Glutamatergic neuron (in vitro differentiated cells): ENCODE data around the gene EPN1. TPM values are rescaled to one million over a fixed set of nuclear protein-coding genes. Genes with fewer than 3 reads are reported as not detected.
A peak's percentile ranks its signal among the peaks of the same experiment; 100 is the strongest.

Experiments
- DNase-seq: peaks from one replicate; pipeline ENCODE4 v3.0.0; 2022
- H3K27ac Mint-ChIP-seq: one replicate; pipeline ENCODE4 v1.8.0; 2020; ENCODE audit warnings: mild to moderate bottlenecking, mixed read lengths, inconsistent platforms; ENCODE audit not compliant: unreplicated experiment
- H3K27me3 Mint-ChIP-seq: one replicate; pipeline ENCODE4 v1.8.0; 2020; ENCODE audit warnings: mild to moderate bottlenecking, moderate library complexity, mixed read lengths, inconsistent platforms; ENCODE audit not compliant: unreplicated experiment
- H3K36me3 Mint-ChIP-seq: one replicate; pipeline ENCODE4 v1.8.0; 2020; ENCODE audit warnings: mild to moderate bottlenecking, mixed read lengths, inconsistent platforms; ENCODE audit not compliant: unreplicated experiment
- H3K4me1 Mint-ChIP-seq: one replicate; pipeline ENCODE4 v1.8.0; 2020; ENCODE audit warnings: mild to moderate bottlenecking, low read depth, mixed read lengths, inconsistent platforms; ENCODE audit not compliant: unreplicated experiment
- H3K4me3 Mint-ChIP-seq: one replicate; pipeline ENCODE4 v1.8.0; 2020; ENCODE audit warnings: mild to moderate bottlenecking, mixed read lengths, inconsistent platforms; ENCODE audit not compliant: unreplicated experiment
- H3K9me3 Mint-ChIP-seq: one replicate; pipeline ENCODE4 v1.8.0; 2020; ENCODE audit warnings: mild to moderate bottlenecking, moderate library complexity, mixed read lengths, inconsistent platforms; ENCODE audit not compliant: unreplicated experiment
- total RNA-seq: library from RNA; stranded (reverse); fragmentation: NEBNext Ultra II Directional; extraction: Animal tissue kit (Norgen Biotek cat#: 25700); gene quantifications from one replicate; pipeline ENCODE4 v1.2.1, GENCODE V29; 2021; ENCODE audit not compliant: unreplicated experiment
- TF ChIP-seq, protein P1 (sequence below): fragments of 200-600 bp; sonication (generic); IDR thresholded peaks from one replicate; pipeline ENCODE4 v1.5.0; 2021; ENCODE audit not compliant: partially characterized antibody, unreplicated experiment

The EPN1 gene
- total RNA-seq, 1 donor from 2014 or later, result 150 TPM

DNA sequence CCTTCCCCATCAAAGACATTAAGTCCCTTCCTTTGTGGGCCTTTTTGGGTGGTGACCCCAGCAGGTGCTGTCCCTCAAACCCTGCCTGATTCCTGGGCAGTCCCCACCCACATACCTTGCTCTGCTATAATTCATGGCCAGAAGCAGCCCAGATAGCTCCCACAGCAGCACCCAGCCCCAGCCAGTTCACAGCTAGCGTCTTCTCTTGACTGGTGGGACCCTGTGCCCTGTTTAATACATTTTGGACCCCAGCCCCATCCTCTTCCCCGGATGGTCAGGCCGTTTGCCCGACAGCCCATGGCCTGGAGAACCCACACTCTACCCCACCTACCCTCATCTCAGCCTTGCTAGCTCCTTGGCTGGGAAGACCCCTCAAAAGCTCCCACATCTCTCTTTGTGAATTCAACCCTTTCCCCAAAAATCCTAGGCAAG lies 24.9 kb upstream of the EPN1 start:
- DNase-seq, result no peak
- TF ChIP-seq, protein P1, sequence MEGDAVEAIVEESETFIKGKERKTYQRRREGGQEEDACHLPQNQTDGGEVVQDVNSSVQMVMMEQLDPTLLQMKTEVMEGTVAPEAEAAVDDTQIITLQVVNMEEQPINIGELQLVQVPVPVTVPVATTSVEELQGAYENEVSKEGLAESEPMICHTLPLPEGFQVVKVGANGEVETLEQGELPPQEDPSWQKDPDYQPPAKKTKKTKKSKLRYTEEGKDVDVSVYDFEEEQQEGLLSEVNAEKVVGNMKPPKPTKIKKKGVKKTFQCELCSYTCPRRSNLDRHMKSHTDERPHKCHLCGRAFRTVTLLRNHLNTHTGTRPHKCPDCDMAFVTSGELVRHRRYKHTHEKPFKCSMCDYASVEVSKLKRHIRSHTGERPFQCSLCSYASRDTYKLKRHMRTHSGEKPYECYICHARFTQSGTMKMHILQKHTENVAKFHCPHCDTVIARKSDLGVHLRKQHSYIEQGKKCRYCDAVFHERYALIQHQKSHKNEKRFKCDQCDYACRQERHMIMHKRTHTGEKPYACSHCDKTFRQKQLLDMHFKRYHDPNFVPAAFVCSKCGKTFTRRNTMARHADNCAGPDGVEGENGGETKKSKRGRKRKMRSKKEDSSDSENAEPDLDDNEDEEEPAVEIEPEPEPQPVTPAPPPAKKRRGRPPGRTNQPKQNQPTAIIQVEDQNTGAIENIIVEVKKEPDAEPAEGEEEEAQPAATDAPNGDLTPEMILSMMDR, result no peak
- Mint-ChIP-seq H3K9me3 (peaks cover 13% of the 10 kb centered on the region), H3K4me1 (peaks cover 8% of the 10 kb centered on the region), H3K27ac (no peak overlapping the region), H3K36me3 (no peaks in the 10 kb centered on the region), H3K27me3 (peaks cover 18% of the 10 kb centered on the region), H3K4me3 (peak overlapping the region; percentile 25)

DNA sequence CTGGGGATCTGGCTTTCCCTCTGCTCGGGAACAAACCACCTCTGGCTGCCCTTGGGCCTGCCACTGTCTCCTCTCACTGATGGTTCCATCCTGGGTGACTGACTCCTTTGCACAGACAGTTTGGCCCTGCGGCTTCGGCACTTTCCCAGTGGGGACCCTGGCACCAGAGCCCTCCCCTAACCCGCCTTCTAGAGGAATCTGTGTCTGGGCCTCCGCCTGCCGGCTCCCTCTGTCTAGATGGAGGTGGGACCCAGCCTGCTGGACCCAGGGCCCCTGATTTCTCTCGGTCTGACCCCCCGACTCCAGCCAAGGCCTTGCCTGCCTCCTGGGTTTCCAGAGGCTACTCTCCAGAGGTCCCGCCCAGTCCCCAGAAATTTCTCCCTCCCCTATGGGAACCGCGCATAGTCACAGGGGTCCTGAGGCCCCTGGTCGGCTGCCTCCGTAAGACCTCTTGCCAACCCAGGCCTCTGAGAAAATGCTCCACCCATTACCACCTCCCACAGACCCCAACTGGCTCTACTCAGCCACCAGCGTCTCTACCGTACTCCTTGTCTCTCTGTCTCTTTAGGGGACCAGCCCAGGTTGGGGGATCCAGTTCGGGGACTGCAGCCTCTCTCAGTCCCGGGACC lies 24.3 kb upstream of the EPN1 start:
- Mint-ChIP-seq H3K27me3 (peaks cover 16% of the 10 kb centered on the region), H3K4me1 (peaks cover 8% of the 10 kb centered on the region), H3K36me3 (no peaks in the 10 kb centered on the region), H3K9me3 (peaks cover 15% of the 10 kb centered on the region), H3K27ac (no peak overlapping the region), H3K4me3 (no peak overlapping the region)
- DNase-seq, result no peak
- TF ChIP-seq, protein P1, result no peak

- Mint-ChIP-seq H3K27me3 (peaks cover 17% of the 10 kb centered on the region), H3K36me3 (no peaks in the 10 kb centered on the region), H3K4me1 (peaks cover 11% of the 10 kb centered on the region), H3K9me3 (peaks cover 18% of the 10 kb centered on the region), H3K4me3 (no peak overlapping the region), H3K27ac (no peak overlapping the region)
- TF ChIP-seq, protein P1, result no peak
- no peak for DNase-seq
Measured at GRCh38 chr19:55651236-55651635, 23.8 kb upstream of the EPN1 start.

- Mint-ChIP-seq H3K27me3 (peaks cover 13% of the 10 kb centered on the region), H3K9me3 (peaks cover 16% of the 10 kb centered on the region), H3K36me3 (no peaks in the 10 kb centered on the region), H3K4me1 (peaks cover 13% of the 10 kb centered on the region), H3K4me3 (peak overlapping the region; percentile 97), H3K27ac (no peak overlapping the region)
- TF ChIP-seq, protein P1, result no peak
- DNase-seq, result peak; percentile 33
Measured at GRCh38 chr19:55652311-55653128, 22.5 kb upstream of the EPN1 start.
